WERI-Rb-1 (cell line): ENCODE measurements around the gene JAZF1.

ENCODE experiments used
- DNase-seq: peaks from one replicate; pipeline ENCODE4 v3.0.0-alpha.2; 2020
- H3K27ac ChIP-seq: fragments of 250-450 bp; sonication (Bioruptor Pico); 2 replicates; pipeline ENCODE4 v1.5.1; 2020; ENCODE audit warnings: mild to moderate bottlenecking, moderate library complexity
- H3K27me3 ChIP-seq: fragments of 250-450 bp; sonication (Bioruptor Pico); 2 replicates; pipeline ENCODE4 v1.5.1; 2021; ENCODE audit warnings: mild to moderate bottlenecking, low read depth, moderate library complexity; ENCODE audit not compliant: insufficient read depth, severe bottlenecking
- H3K36me3 ChIP-seq: fragments of 250-450 bp; sonication (Bioruptor Pico); 2 replicates; pipeline ENCODE4 v1.5.1; 2020; ENCODE audit warnings: mild to moderate bottlenecking, moderate library complexity
- H3K4me3 ChIP-seq: 2 replicates; pipeline ENCODE4 v1.5.1; 2011; ENCODE audit warnings: low read depth, mild to moderate bottlenecking, control low read depth, low read length
- H3K9me3 ChIP-seq: fragments of 250-450 bp; sonication (Bioruptor Pico); 2 replicates; pipeline ENCODE4 v1.5.1; 2021; ENCODE audit warnings: mild to moderate bottlenecking, moderate library complexity; ENCODE audit not compliant: severe bottlenecking
- TF ChIP-seq, protein P1 (sequence below): IDR thresholded peaks from 2 replicates; pipeline ENCODE4 v1.5.1; 2011; ENCODE audit warnings: low read depth, mild to moderate bottlenecking, control low read depth, inconsistent platforms, low read length

JAZF1 gene

DNA sequence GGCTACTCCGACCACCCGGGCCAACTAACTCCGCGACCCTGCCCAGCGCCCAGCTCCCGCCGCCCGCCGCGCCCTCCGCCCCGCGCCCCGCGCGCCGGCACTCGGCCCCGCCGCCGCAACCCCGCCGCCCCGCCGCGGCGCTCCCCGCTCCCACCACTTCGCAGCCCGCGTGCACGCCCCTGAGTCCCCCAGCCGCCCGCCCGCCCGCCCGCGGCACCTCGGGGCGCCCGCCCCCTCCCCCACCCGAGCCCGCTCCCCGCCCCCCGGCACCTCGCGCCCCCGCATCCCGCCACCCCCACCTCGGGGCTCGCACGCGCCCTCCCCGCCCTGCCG is 598 bp downstream of the JAZF1 start:
- Histone ChIP-seq H3K36me3 (no peaks in the 10 kb centered on the region), H3K27ac (no peak overlapping the region), H3K4me3 (peak overlapping the region; percentile 47), H3K9me3 (no peaks in the 10 kb centered on the region), H3K27me3 (peaks cover 64% of the 10 kb centered on the region)
- DNase-seq, result no peak
- TF ChIP-seq, protein P1, sequence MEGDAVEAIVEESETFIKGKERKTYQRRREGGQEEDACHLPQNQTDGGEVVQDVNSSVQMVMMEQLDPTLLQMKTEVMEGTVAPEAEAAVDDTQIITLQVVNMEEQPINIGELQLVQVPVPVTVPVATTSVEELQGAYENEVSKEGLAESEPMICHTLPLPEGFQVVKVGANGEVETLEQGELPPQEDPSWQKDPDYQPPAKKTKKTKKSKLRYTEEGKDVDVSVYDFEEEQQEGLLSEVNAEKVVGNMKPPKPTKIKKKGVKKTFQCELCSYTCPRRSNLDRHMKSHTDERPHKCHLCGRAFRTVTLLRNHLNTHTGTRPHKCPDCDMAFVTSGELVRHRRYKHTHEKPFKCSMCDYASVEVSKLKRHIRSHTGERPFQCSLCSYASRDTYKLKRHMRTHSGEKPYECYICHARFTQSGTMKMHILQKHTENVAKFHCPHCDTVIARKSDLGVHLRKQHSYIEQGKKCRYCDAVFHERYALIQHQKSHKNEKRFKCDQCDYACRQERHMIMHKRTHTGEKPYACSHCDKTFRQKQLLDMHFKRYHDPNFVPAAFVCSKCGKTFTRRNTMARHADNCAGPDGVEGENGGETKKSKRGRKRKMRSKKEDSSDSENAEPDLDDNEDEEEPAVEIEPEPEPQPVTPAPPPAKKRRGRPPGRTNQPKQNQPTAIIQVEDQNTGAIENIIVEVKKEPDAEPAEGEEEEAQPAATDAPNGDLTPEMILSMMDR, result no peak

DNA sequence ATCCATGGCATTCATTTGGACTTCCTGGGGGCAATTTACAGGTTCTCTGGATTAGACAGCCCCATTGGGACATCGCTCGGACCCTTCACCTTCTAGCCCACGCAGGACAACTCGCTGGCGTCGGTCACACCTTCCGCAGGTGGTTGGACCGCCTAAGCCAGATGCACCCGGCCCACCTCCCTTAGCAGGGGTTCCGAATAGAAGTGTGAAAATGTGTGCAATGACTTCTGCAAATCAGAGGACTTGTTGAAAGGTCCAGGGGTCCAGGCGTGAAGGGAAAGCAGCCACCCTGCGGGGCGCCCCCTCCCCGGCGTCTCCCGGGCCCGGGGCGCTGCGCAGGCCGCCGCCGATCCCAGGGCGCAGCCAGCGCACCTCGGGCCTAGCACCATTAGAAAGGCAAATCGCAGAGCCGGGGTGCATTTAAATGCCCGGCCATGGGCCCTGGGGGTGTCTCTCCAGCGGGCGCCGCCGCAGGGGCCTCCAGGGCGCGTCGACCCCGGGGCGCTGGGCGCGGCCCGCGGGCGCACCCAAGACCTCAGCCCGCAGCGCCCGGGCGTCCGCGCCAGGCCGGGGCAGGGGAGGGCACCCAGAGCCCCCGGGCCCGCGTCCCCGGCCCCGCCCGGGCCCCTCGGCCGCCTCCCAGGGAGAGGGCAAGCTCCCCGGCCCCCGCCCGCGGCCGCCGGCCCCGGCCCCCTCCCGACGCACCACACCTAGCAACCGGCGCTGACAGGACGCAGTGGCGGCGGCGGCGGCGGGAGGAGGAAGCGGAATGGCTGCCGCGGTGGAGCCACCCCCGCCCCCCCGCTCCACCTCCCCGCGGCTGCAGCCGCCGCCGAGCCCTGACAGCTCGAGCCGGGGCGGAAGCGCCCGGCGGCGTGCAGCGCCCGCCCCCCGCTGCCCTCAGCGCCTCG is 1.2 kb downstream of the JAZF1 start:
- no peak overlapping the region for H3K27ac ChIP-seq
- TF ChIP-seq, protein P1, result no peak
- H3K36me3 ChIP-seq, result no peaks in the 10 kb centered on the region
- no peaks in the 10 kb centered on the region for H3K9me3 ChIP-seq
- H3K27me3 ChIP-seq, result peaks cover 58% of the 10 kb centered on the region
- peak; percentile 27 for DNase-seq
- H3K4me3 ChIP-seq, result peak overlapping the region; percentile 35

GRCh38 chr7:28178599-28178998 is 2.0 kb downstream of the JAZF1 start:
- Histone ChIP-seq H3K9me3 (no peaks in the 10 kb centered on the region), H3K36me3 (no peaks in the 10 kb centered on the region), H3K27me3 (peaks cover 54% of the 10 kb centered on the region), H3K27ac (no peak overlapping the region), H3K4me3 (no peak overlapping the region)
- TF ChIP-seq, protein P1, result no peak
- DNase-seq, result no peak

DNA sequence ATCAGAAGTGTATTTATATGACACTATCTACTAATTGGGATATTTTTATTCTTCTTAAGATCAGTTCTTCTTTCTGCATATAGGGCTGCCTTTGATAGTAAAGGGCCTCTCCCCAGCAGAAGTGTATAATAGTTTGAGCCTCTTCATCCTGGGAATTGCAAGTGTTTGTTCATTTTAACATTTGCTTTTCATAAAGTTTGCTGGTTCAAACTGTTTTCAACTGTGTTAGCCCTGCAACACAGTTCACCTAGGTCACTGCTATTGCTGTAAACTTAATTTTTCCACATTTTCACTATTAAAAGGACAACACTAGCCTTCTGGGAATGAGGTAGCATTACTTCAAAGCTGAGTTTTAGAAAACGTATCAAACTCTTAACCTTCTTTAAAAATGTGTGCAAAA is 2.8 kb downstream of the JAZF1 start:
- TF ChIP-seq, protein P1, result no peak
- no peaks in the 10 kb centered on the region for H3K36me3 ChIP-seq
- DNase-seq, result no peak
- H3K27ac ChIP-seq, result no peak overlapping the region
- H3K9me3 ChIP-seq, result no peaks in the 10 kb centered on the region
- no peak overlapping the region for H3K4me3 ChIP-seq
- peaks cover 50% of the 10 kb centered on the region for H3K27me3 ChIP-seq

DNA sequence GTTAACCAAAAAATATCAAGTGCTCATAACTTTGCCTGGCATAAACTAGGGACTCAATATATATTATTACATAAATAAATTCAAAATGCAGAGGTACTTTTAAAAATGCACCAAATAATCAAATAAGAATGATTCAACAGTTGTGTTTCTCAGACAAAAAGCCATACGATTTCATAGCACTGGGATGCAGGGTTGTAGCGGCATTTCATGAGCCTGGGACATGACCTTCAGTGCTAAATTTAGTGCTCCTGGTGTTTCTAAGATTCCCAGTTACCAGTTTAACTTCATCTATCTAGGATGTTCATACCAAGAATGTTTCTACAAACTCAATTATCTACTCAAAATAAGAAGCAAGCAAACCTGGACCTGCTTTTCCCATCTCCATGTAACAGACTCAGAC is 4.0 kb downstream of the JAZF1 start:
- no peaks in the 10 kb centered on the region for H3K36me3 ChIP-seq
- TF ChIP-seq, protein P1, result no peak
- no peak overlapping the region for H3K27ac ChIP-seq

GRCh38 chr7:28176174-28176573 is 4.4 kb downstream of the JAZF1 start:
- DNase-seq, result no peak
- no peaks in the 10 kb centered on the region for H3K36me3 ChIP-seq
- TF ChIP-seq, protein P1, result no peak
- H3K27me3 ChIP-seq, result peaks cover 36% of the 10 kb centered on the region
- no peak overlapping the region for H3K27ac ChIP-seq
- no peak overlapping the region for H3K4me3 ChIP-seq
- no peaks in the 10 kb centered on the region for H3K9me3 ChIP-seq

More for the DNA sequence above, 4.0 kb downstream of the JAZF1 start:
- H3K4me3 ChIP-seq, result no peak overlapping the region
- peaks cover 41% of the 10 kb centered on the region for H3K27me3 ChIP-seq
- no peaks in the 10 kb centered on the region for H3K9me3 ChIP-seq
- no peak for DNase-seq
